ENCODE results near the gene B3GAT2.

- TF ChIP-seq, protein P1, sequence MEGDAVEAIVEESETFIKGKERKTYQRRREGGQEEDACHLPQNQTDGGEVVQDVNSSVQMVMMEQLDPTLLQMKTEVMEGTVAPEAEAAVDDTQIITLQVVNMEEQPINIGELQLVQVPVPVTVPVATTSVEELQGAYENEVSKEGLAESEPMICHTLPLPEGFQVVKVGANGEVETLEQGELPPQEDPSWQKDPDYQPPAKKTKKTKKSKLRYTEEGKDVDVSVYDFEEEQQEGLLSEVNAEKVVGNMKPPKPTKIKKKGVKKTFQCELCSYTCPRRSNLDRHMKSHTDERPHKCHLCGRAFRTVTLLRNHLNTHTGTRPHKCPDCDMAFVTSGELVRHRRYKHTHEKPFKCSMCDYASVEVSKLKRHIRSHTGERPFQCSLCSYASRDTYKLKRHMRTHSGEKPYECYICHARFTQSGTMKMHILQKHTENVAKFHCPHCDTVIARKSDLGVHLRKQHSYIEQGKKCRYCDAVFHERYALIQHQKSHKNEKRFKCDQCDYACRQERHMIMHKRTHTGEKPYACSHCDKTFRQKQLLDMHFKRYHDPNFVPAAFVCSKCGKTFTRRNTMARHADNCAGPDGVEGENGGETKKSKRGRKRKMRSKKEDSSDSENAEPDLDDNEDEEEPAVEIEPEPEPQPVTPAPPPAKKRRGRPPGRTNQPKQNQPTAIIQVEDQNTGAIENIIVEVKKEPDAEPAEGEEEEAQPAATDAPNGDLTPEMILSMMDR (conservative IDR thresholded peaks at IDR 0.05 in 1 of 2, IDR thresholded peaks at IDR 0.05 in 1 of 2; ENCODE audit: extremely low read depth in 1 of 2, insufficient read depth in 1 of 2, low read depth in 1 of 2, low read length in 2 of 2): no peak
- TF ChIP-seq EZH2 (IDR thresholded peaks at IDR 0.05; ENCODE audit: borderline replicate concordance, low read length): no peak
Observed at GRCh38 chr6:70811788-70812187, 145.1 kb downstream of the B3GAT2 start.

All from mammary epithelial cell (primary cell).